Epithelial cell of esophagus (primary cell): ENCODE results near the gene GLIS1.

Source experiments
- DNase-seq: peaks from one replicate; pipeline ENCODE4 v3.0.0; 2010; ENCODE audit warnings: low read depth
- H3K4me3 ChIP-seq: 2 replicates; pipeline ENCODE4 v1.5.1; 2011; ENCODE audit warnings: mild to moderate bottlenecking, low read length, control low read depth
- TF ChIP-seq, protein P1 (sequence below): IDR thresholded peaks from 2 replicates; pipeline ENCODE4 v1.5.1; 2011; ENCODE audit warnings: low read depth, mild to moderate bottlenecking, low read length, control low read depth, inconsistent platforms; ENCODE audit not compliant: insufficient read depth; ENCODE audit errors: missing control alignments

Gene GLIS1

DNA sequence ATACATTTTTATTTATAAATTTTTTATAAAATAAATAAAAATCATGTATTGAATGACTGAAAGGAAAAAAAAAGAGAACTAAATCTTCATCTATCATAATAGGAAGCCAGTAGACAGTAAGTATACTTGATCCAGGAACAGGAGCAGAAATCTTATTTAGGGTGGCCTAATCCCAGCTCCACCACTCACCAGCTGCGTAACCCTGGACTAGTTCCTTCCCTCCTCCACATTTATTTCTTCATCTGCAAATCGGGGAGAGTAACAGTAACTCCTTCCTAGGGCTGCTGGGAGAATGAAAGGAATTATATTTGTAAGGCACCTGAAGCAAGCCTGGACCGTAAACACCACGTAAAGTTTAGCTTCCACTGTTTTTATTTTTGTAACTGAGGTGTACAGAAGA is 17.9 kb downstream of the GLIS1 start:
- TF ChIP-seq, protein P1, sequence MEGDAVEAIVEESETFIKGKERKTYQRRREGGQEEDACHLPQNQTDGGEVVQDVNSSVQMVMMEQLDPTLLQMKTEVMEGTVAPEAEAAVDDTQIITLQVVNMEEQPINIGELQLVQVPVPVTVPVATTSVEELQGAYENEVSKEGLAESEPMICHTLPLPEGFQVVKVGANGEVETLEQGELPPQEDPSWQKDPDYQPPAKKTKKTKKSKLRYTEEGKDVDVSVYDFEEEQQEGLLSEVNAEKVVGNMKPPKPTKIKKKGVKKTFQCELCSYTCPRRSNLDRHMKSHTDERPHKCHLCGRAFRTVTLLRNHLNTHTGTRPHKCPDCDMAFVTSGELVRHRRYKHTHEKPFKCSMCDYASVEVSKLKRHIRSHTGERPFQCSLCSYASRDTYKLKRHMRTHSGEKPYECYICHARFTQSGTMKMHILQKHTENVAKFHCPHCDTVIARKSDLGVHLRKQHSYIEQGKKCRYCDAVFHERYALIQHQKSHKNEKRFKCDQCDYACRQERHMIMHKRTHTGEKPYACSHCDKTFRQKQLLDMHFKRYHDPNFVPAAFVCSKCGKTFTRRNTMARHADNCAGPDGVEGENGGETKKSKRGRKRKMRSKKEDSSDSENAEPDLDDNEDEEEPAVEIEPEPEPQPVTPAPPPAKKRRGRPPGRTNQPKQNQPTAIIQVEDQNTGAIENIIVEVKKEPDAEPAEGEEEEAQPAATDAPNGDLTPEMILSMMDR = no peak
- no peak for DNase-seq
- H3K4me3 ChIP-seq = no peak overlapping the region

DNA sequence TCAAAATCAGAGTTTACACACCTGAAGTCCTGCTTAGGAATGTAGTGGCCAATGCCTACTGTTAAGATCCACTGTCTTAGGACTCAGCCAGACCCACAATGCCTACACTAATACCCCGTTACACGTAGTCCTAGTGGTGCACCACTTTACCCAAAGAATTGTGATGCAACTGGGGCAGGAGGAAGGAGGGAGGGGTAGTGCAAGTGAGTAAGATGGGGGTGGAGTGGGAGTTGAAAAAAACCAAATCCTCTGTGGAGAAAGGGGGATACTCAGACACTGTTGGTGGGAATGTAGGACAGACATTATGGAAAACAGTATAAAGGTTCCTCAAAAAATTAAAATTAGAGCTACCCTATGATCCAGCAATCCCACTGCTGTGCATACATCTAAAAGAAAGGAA is 19.5 kb downstream of the GLIS1 start:
- no peak overlapping the region for H3K4me3 ChIP-seq
- TF ChIP-seq, protein P1 = no peak

DNA sequence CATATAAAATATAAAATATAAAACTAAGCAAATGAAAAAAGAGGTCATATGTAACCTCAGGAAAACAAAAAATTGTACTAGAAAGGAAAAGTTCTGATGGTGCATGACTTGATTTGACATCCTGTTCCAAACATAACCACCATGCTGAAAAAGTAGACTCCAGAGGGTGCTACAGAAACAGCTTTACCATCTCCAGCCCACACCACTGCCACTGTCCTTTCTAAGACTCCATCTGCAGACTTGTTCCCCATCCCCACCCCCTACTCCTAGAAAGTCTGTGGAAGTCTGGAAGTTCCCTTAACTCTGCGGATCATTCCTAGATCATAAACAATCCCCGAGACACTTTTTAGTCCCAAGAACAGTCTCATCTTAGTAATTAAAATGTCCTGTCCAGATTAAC is 20.5 kb downstream of the GLIS1 start:
- TF ChIP-seq, protein P1 = no peak
- no peak overlapping the region for H3K4me3 ChIP-seq
- DNase-seq = no peak

More for the DNA sequence above, 19.5 kb downstream of the GLIS1 start:
- no peak for DNase-seq

DNA sequence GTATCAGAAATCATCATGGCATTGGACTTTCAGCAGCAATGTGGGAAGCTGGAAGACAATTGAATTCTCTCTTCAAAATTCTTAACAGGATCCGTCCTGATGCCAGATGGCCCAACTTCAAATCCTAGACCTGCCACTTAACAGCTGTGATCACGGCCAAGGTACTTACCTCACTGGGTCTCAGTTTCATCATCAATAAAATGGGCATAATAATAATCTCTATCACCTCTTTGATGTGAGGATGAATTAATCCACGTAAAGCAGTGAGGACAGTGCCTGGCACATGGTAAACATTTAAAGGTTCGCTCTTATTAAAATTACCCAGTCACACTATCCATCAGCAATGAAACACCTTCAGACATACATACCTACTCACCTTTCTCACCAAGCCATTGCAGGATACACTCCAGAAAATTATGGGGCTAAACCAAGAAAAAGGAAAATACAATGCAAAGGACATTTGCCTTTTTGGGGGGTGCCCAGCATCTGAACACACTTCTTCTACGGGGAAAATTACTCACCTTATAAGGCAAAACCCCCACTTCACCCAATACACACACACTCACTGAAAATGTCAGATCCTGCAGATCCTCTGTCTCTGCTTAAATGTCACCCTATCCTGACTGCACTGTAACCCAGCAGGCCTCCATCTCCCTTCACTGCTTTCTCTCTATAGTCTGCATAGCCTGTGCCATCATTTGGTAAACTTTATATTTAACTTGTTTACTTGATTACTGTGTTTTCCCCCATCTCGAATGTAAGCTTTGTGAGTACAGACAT is 21.7 kb downstream of the GLIS1 start:
- TF ChIP-seq, protein P1 = no peak
- DNase-seq = no peak
- H3K4me3 ChIP-seq = no peak overlapping the region

DNA sequence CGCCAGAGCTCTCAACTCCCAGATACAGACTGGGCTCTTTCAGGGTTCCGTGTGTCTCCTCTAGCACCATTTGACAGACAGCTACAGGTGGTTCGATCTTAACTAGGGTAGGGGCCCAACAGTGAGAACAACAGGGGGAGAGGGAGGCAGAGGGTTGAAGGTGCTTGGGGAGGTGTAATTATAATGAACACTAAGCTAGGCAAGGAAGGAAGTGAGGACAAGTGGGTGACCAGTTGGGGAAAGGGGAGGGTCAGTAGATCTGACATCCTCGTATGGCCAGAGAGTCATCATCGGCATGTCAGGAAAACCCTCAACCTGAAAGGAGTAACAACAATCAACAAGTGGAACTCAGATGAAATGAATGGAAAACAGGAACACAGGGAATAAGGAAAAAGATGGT is 22.8 kb downstream of the GLIS1 start:
- H3K4me3 ChIP-seq = no peak overlapping the region
- TF ChIP-seq, protein P1 = no peak
- no peak for DNase-seq

DNA sequence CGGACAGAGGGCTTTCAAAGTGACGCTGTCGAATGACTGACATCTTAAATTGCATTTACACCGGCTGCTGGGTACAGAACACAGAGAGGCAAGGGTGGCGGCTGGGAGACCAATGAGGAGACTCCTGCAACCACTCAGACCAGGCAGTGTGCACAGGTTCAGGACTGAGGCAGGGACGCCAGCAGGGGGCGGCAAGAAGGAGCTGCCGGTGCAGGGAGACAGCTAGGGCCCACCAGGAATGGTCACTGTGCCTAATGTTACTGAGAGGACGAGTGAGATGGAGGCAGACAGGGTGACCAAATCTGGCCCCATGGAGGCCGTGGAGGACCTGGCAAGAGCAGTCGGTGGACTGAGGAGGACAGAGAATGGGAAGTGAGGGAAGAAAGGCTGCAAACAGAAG is 23.5 kb downstream of the GLIS1 start:
- peak; percentile 31 for DNase-seq
- TF ChIP-seq, protein P1 = peak; percentile 24
- no peak overlapping the region for H3K4me3 ChIP-seq

DNA sequence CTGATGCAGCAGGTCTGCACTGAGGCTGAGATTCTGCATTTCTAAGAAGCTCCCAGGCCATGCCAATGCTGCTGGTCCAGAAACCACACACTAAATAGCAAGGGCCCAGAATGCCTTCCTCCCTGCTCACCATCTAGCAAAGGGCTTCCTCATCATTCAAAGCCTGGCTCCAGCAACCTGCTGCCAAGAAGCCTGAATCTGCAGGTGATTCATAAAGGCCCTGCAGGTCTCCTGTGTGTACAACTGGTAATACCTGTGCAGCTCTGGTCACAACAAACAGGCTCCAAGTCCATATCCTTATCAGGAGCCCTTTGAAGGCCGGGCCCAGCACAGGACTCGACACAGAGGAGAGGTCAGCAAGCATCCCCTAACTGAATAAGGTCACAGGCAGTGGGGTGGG is 26.7 kb downstream of the GLIS1 start:
- H3K4me3 ChIP-seq = no peak overlapping the region
- TF ChIP-seq, protein P1 = no peak
- peak; percentile 83 for DNase-seq
